Naive B cell (primary cell): ENCODE measurements around the gene BMP7. TPM values are rescaled to one million over a fixed set of nuclear protein-coding genes. Genes with fewer than 3 reads are reported as not detected.
"Not testable (repeated sequence)": the region's sequence is repeated elsewhere in the genome, so short reads cannot be mapped to it uniquely, and the experiment has no call there.

Experiments
- ATAC-seq, 2 donors: fragments of 150-1000 bp; cut with Tn5 transposase; 2 replicates each; pipeline ENCODE4 v1.10.0; 2021; ENCODE audit warnings: low read depth in 2 of 2, mild to moderate bottlenecking in 2 of 2, moderate library complexity in 2 of 2
- DNase-seq: peaks from one replicate; pipeline ENCODE4 v3.0.0; 2022
- H3K27ac Mint-ChIP-seq, 6 donors: one replicate each; pipeline ENCODE4 v1.8.0; 2020 to 2022; ENCODE audit warnings: mild to moderate bottlenecking in 6 of 6, mixed read lengths in 6 of 6, moderate library complexity in 5 of 6, inconsistent platforms in 2 of 6
- H3K27me3 Mint-ChIP-seq, 3 donors: one replicate each; pipeline ENCODE4 v1.8.0; 2021 to 2022; ENCODE audit warnings: mixed read lengths in 3 of 3, mild to moderate bottlenecking in 1 of 3
- H3K36me3 Mint-ChIP-seq, 2 donors: one replicate each; pipeline ENCODE4 v1.8.0; 2020 to 2022; ENCODE audit warnings: mixed read lengths in 2 of 2, inconsistent platforms in 1 of 2, mild to moderate bottlenecking in 1 of 2
- H3K4me1 Mint-ChIP-seq, 3 donors: one replicate each; pipeline ENCODE4 v1.8.0; 2020 to 2022; ENCODE audit warnings: mixed read lengths in 3 of 3, inconsistent platforms in 1 of 3, mild to moderate bottlenecking in 1 of 3, moderate library complexity in 1 of 3
- H3K4me3 Mint-ChIP-seq, 8 donors: one replicate each; pipeline ENCODE4 v1.8.0; 2020 to 2022; ENCODE audit warnings: mild to moderate bottlenecking in 8 of 8, mixed read lengths in 8 of 8, moderate library complexity in 8 of 8, inconsistent platforms in 2 of 8
- H3K9me3 Mint-ChIP-seq, 7 donors: one replicate each; pipeline ENCODE4 v1.8.0; 2020 to 2022; ENCODE audit warnings: mixed read lengths in 7 of 7, mild to moderate bottlenecking in 5 of 7, inconsistent platforms in 2 of 7, moderate library complexity in 1 of 7
- polyA plus RNA-seq, 6 donors: library from polyadenylated mRNA; unstranded; fragments of 300-500 nt; fragmentation: Illumina TruSeq; gene quantifications; one replicate each; pipeline ENCODE4 v1.2.3, GENCODE V29; 2021; ENCODE audit warnings: low read depth in 6 of 6

The BMP7 gene
- polyA plus RNA-seq, 6 donors from 2014 or later, result not detected

GRCh38 chr20:57280221-57280620 lies 13.8 kb upstream of the BMP7 start:
- DNase-seq (no peak), ATAC-seq (no peak)
- no peaks in the 10 kb centered on the region for H3K9me3 Mint-ChIP-seq
- peak overlapping the region in 1 of 6 donors; percentile 5 for H3K27ac Mint-ChIP-seq
- H3K36me3 Mint-ChIP-seq, result no peaks in the 10 kb centered on the region
- H3K4me3 Mint-ChIP-seq, result no peak overlapping the region
- H3K4me1 Mint-ChIP-seq, result no peaks in the 10 kb centered on the region
- peaks cover 36 to 70% (median 61%) of the 10 kb centered on the region in 3 donors for H3K27me3 Mint-ChIP-seq

GRCh38 chr20:57279548-57279947 lies 13.1 kb upstream of the BMP7 start:
- H3K4me3 Mint-ChIP-seq, H3K36me3 Mint-ChIP-seq, DNase-seq, ATAC-seq, H3K9me3 Mint-ChIP-seq, H3K27ac Mint-ChIP-seq, H3K4me1 Mint-ChIP-seq: not testable (repeated sequence)
- H3K27me3 Mint-ChIP-seq, result peaks cover 40 to 76% (median 61%) of the 10 kb centered on the region in 3 donors

GRCh38 chr20:57278457-57278856 lies 12.0 kb upstream of the BMP7 start:
- DNase-seq (no peak), ATAC-seq (no peak)
- H3K27ac Mint-ChIP-seq, result no peak overlapping the region
- H3K4me3 Mint-ChIP-seq, result no peak overlapping the region
- no peaks in the 10 kb centered on the region for H3K36me3 Mint-ChIP-seq
- no peaks in the 10 kb centered on the region for H3K9me3 Mint-ChIP-seq
- no peaks in the 10 kb centered on the region for H3K4me1 Mint-ChIP-seq
- peaks cover 37 to 74% (median 58%) of the 10 kb centered on the region in 3 donors for H3K27me3 Mint-ChIP-seq

GRCh38 chr20:57277398-57278105 lies 11.1 kb upstream of the BMP7 start:
- Mint-ChIP-seq H3K36me3 (no peaks in the 10 kb centered on the region), H3K4me3 (no peak overlapping the region), H3K9me3 (no peaks in the 10 kb centered on the region), H3K27ac (no peak overlapping the region), H3K27me3 (peaks cover 32 to 71% (median 51%) of the 10 kb centered on the region in 3 donors), H3K4me1 (no peaks in the 10 kb centered on the region)
- ATAC-seq, result no peak
- DNase-seq, result no peak

DNA sequence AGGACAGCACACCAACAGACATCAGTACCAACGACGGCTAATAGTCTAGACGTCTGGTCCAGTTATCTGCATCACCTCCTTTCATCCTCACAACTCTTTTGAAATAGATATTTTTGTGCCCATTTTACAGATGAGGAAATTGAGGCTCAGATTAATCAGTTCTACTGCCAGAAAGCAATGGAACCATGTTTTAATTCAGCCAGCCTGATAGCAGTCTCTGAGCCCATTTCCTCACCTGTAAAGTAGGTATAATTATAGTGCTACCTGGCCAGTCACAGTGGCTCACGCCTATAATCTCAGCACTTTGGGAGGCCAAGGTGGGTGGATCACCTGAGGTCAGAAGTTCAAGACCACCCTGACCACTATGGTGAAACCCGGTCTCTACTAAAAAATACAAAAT lies 9.8 kb upstream of the BMP7 start:
- H3K27me3 Mint-ChIP-seq, result peaks cover 39 to 77% (median 62%) of the 10 kb centered on the region in 3 donors

GRCh38 chr20:57275813-57276212 lies 9.4 kb upstream of the BMP7 start:
- DNase-seq (no peak), ATAC-seq (no peak)
- Mint-ChIP-seq H3K27ac (no peak overlapping the region), H3K9me3 (no peaks in the 10 kb centered on the region), H3K4me3 (no peak overlapping the region), H3K27me3 (peaks cover 43 to 77% (median 62%) of the 10 kb centered on the region in 3 donors), H3K4me1 (no peaks in the 10 kb centered on the region), H3K36me3 (no peaks in the 10 kb centered on the region)

More for the DNA sequence above, 9.8 kb upstream of the BMP7 start:
- H3K36me3 Mint-ChIP-seq, result no peaks in the 10 kb centered on the region
- ATAC-seq, result no peak
- DNase-seq, result no peak
- H3K9me3 Mint-ChIP-seq, result no peaks in the 10 kb centered on the region
- H3K4me1 Mint-ChIP-seq, result no peaks in the 10 kb centered on the region
- H3K4me3 Mint-ChIP-seq, result no peak overlapping the region
- H3K27ac Mint-ChIP-seq, result no peak overlapping the region

DNA sequence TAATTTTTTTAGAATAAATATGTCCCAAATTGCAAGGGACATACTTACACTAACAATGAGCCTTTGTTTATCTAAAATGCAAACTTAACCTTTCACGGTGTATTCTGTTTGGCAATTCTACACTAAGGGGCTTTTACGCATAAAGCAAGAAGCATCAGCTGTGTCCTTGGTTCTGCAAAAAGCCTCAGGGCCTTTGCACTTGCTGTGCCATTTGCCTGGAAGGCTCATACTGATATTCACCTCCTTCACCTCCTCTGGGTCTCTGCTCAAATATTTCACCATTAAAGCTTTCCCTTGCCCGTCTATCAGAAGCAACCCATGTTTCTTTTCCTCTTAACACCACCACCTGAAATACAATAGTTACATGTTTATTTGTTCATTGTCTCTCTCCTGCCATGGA lies 8.9 kb upstream of the BMP7 start:
- ATAC-seq, result no peak
- no peak for DNase-seq
- H3K9me3 Mint-ChIP-seq, result no peaks in the 10 kb centered on the region
- H3K4me1 Mint-ChIP-seq, result no peaks in the 10 kb centered on the region
- no peak overlapping the region for H3K4me3 Mint-ChIP-seq
- H3K27ac Mint-ChIP-seq, result no peak overlapping the region
- peaks cover 45 to 77% (median 62%) of the 10 kb centered on the region in 3 donors for H3K27me3 Mint-ChIP-seq
- no peaks in the 10 kb centered on the region for H3K36me3 Mint-ChIP-seq

GRCh38 chr20:57274846-57275245 lies 8.4 kb upstream of the BMP7 start:
- Mint-ChIP-seq H3K27me3 (peaks cover 47 to 77% (median 64%) of the 10 kb centered on the region in 3 donors), H3K36me3 (no peaks in the 10 kb centered on the region)

GRCh38 chr20:57274299-57274698 lies 7.9 kb upstream of the BMP7 start:
- no peak overlapping the region for H3K4me3 Mint-ChIP-seq
- no peak for DNase-seq
- H3K9me3 Mint-ChIP-seq, result no peaks in the 10 kb centered on the region
- H3K36me3 Mint-ChIP-seq, result no peaks in the 10 kb centered on the region
- H3K4me1 Mint-ChIP-seq, result no peaks in the 10 kb centered on the region
- no peak for ATAC-seq
- no peak overlapping the region for H3K27ac Mint-ChIP-seq
- peaks cover 51 to 77% (median 66%) of the 10 kb centered on the region in 3 donors for H3K27me3 Mint-ChIP-seq

More at GRCh38 chr20:57274846-57275245, 8.4 kb upstream of the BMP7 start:
- Mint-ChIP-seq H3K4me1 (no peaks in the 10 kb centered on the region), H3K4me3 (no peak overlapping the region), H3K27ac (no peak overlapping the region), H3K9me3 (no peaks in the 10 kb centered on the region)
- DNase-seq (no peak), ATAC-seq (no peak)

GRCh38 chr20:57272883-57273535 lies 6.6 kb upstream of the BMP7 start:
- no peak for ATAC-seq
- Mint-ChIP-seq H3K27me3 (peaks cover 57 to 87% (median 74%) of the 10 kb centered on the region in 3 donors), H3K4me1 (no peaks in the 10 kb centered on the region)

DNA sequence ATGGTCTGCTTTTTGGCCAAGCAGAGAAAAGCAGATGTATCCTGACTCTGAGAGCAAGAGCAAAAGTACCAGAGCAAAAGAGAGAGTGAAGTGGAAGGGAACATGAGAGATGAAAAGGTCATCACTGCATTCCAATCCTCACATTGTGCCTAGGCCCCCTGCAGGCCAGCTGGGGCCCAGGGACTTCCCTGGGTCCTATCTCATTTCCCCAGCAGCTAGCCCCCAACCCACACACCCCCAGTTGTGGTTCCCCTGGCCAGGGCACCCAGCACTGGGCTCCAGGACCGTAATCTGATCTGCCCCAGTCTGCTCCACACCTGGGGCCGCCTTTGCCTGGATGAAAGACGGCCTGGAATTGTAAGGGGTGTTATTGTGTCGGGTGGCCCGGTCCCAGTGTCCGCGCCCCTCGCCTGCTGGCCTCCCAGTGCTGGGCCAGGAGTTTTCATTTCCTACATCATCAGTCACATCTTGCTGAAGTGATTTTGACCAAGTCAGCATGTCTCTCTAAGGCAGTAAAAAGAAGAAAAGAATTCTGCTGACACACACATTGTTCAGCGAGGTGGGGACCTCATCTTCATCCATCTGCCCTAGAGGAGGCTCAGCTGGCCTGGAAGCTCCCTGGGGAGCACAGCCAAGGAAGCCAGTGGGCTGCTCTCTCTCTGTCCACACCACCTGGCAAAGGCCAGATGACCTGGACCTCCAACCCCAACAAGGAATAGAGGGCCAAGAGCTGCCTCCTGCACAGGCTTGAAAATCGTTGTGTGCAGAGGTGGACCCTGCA lies 4.0 kb upstream of the BMP7 start:
- no peaks in the 10 kb centered on the region for H3K36me3 Mint-ChIP-seq
- no peak overlapping the region for H3K27ac Mint-ChIP-seq
- peaks cover 52 to 82% (median 75%) of the 10 kb centered on the region in 3 donors for H3K27me3 Mint-ChIP-seq
- peaks cover 7 to 10% (median 8%) of the 10 kb centered on the region in 3 donors for H3K4me1 Mint-ChIP-seq
- H3K4me3 Mint-ChIP-seq, result no peak overlapping the region
- DNase-seq, result no peak
- no peaks in the 10 kb centered on the region for H3K9me3 Mint-ChIP-seq
- ATAC-seq, result no peak

More at GRCh38 chr20:57272883-57273535, 6.6 kb upstream of the BMP7 start:
- Mint-ChIP-seq H3K4me3 (no peak overlapping the region), H3K27ac (no peak overlapping the region), H3K36me3 (no peaks in the 10 kb centered on the region), H3K9me3 (no peaks in the 10 kb centered on the region)
- DNase-seq, result no peak

DNA sequence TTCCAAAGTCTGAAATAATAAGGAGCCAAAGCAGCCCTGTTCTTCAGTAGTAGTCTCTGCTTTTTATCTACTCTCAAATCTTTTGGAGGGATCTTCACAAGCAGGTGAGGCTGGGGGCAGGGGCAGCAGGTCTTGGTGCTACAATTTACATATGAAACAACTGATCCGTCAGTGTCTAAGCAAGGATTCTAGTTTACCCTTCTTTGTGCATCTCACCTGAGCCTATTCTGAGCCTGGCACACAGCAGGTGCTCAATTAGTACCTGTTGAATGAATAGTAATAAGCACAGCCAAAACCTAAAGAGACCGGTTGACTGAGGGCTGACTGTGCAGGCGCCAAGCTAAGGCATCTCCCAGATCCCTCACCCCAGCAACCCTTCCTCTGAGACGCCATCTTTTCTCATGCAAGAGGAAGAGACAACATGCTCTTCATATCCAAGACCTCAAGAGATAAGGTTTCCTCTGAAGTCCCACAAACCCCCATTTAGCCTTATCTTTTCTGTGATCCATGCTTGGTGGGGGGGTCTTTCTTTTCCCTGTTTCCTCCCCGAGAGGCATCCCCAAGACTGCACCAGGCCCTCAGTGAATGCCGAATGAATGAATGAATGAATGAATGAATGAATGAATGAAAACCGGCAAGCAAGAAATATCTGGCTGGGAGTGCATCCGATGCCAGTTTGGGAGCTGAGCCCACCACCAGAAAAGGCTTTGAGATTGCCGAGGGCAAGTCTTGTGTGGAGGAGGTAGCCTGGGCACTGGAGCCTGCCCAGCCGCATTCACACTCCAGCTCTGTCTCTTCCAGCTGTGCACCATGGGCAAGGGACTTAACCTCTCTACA lies 2.9 kb upstream of the BMP7 start:
- Mint-ChIP-seq H3K36me3 (no peaks in the 10 kb centered on the region), H3K4me3 (no peak overlapping the region), H3K9me3 (no peaks in the 10 kb centered on the region), H3K27me3 (peaks cover 46 to 84% (median 72%) of the 10 kb centered on the region in 3 donors), H3K27ac (no peak overlapping the region), H3K4me1 (peaks cover 7 to 10% (median 8%) of the 10 kb centered on the region in 3 donors)
- DNase-seq (no peak), ATAC-seq (no peak)
